HEK293 (cell line): ENCODE results near the gene IGFBP5.

Experiments
- CTCF ChIA-PET: fragments of 350-600 bp; formaldehyde crosslinking; extraction: SDS; loops from one replicate; lab custom pipeline; 2021; ENCODE audit warnings: antibody characterized with exemption; lab: Yijun Ruan, JAX
- POLR2A ChIA-PET: fragments of 300-600 bp; formaldehyde crosslinking; extraction: SDS; loops from one replicate; lab custom pipeline; 2020; ENCODE audit warnings: antibody characterized with exemption, inconsistent platforms; lab: Yijun Ruan, JAX
- H3K27ac ChIP-seq: fragments of 200-500 bp; sonication (Bioruptor generic); 2 replicates; pipeline ENCODE4 v1.5.1; 2014; ENCODE audit warnings: low read depth, low read length, control low read depth, inconsistent platforms; ENCODE audit errors: extremely low read depth
- H3K36me3 ChIP-seq, 2 experiments: fragments of 200-500 bp in 1 of 2; sonication (Bioruptor generic) in 1 of 2; 1 replicate in 1 of 2; 2 replicates in 1 of 2; pipeline ENCODE4 v1.5.1; 2014 to 2017; ENCODE audit warnings: inconsistent platforms in 2 of 2, low read length in 2 of 2; ENCODE audit not compliant: control insufficient read depth in 2 of 2, insufficient read depth in 1 of 2
- H3K4me1 ChIP-seq: fragments of 200-500 bp; sonication (Bioruptor generic); 2 replicates; pipeline ENCODE4 v1.5.1; 2014; ENCODE audit warnings: mild to moderate bottlenecking, low read length, inconsistent platforms; ENCODE audit not compliant: control insufficient read depth, insufficient read depth
- H3K4me3 ChIP-seq: 2 replicates; pipeline ENCODE4 v1.5.1; 2011; ENCODE audit warnings: low read depth, mild to moderate bottlenecking, control low read depth, low read length, moderate library complexity
- H3K9me3 ChIP-seq: fragments of 200-500 bp; sonication (Bioruptor generic); 2 replicates; pipeline ENCODE4 v1.5.1; 2014; ENCODE audit warnings: low read depth, low read length, inconsistent platforms; ENCODE audit not compliant: control insufficient read depth, insufficient read depth
- EGR2 ChIP-seq: fragments of 450-650 bp; formaldehyde crosslinking; IDR thresholded peaks from 2 replicates; pipeline ENCODE4 v1.5.1; 2016; ENCODE audit warnings: low read depth, missing biosample characterization, missing genetic modification characterization
- GLI2 ChIP-seq: fragments of 450-650 bp; formaldehyde crosslinking; IDR thresholded peaks from 2 replicates; pipeline ENCODE4; 2017; ENCODE audit warnings: missing biosample characterization, missing genetic modification characterization, low read depth, borderline replicate concordance
- GLI4 ChIP-seq: fragments of 450-650 bp; formaldehyde crosslinking; IDR thresholded peaks from 2 replicates; pipeline ENCODE4 v1.5.1; 2016; ENCODE audit warnings: missing biosample characterization, missing genetic modification characterization
- KLF16 ChIP-seq: fragments of 450-650 bp; formaldehyde crosslinking; IDR thresholded peaks from 2 replicates; pipeline ENCODE4 v1.5.1; 2017; ENCODE audit warnings: missing biosample characterization, missing genetic modification characterization
- OSR2 ChIP-seq: fragments of 450-650 bp; formaldehyde crosslinking; IDR thresholded peaks from 2 replicates; pipeline ENCODE4 v1.5.1; 2016; ENCODE audit warnings: missing biosample characterization, missing genetic modification characterization
- TCF7L2 ChIP-seq: IDR thresholded peaks from 2 replicates; pipeline ENCODE4 v1.6.1; 2011; ENCODE audit warnings: low read depth, mild to moderate bottlenecking, inconsistent platforms, low read length, moderate library complexity, borderline replicate concordance
- ZFP41 ChIP-seq: fragments of 450-650 bp; formaldehyde crosslinking; IDR thresholded peaks from 2 replicates; pipeline ENCODE4 v1.5.1; 2016; ENCODE audit warnings: missing biosample characterization, missing genetic modification characterization, borderline replicate concordance
- ZIC2 ChIP-seq: fragments of 450-650 bp; formaldehyde crosslinking; IDR thresholded peaks from 2 replicates; pipeline ENCODE4 v1.5.1; 2016; ENCODE audit warnings: missing biosample characterization, missing genetic modification characterization
- ZNF133 ChIP-seq: fragments of 450-650 bp; formaldehyde crosslinking; IDR thresholded peaks from 2 replicates; pipeline ENCODE4 v1.5.1; 2016; ENCODE audit warnings: missing biosample characterization, missing genetic modification characterization
- ZNF23 ChIP-seq: fragments of 450-650 bp; formaldehyde crosslinking; IDR thresholded peaks from 2 replicates; pipeline ENCODE4 v1.5.1; 2016; ENCODE audit warnings: missing biosample characterization, missing genetic modification characterization, borderline replicate concordance
- ZNF362 ChIP-seq: fragments of 450-650 bp; formaldehyde crosslinking; IDR thresholded peaks from 2 replicates; pipeline ENCODE4 v1.5.1; 2016; ENCODE audit warnings: missing biosample characterization, missing genetic modification characterization
- ZNF488 ChIP-seq: fragments of 450-650 bp; formaldehyde crosslinking; IDR thresholded peaks from 2 replicates; pipeline ENCODE4 v1.5.1; 2016; ENCODE audit warnings: missing biosample characterization, missing genetic modification characterization
- ZNF596 ChIP-seq: fragments of 450-650 bp; IDR thresholded peaks from 2 replicates; pipeline ENCODE4 v1.5.0; 2018; ENCODE audit warnings: missing biosample characterization, mild to moderate bottlenecking, missing genetic modification characterization, moderate library complexity
- ZNF621 ChIP-seq: fragments of 450-650 bp; formaldehyde crosslinking; IDR thresholded peaks from 2 replicates; pipeline ENCODE4 v1.5.1; 2017; ENCODE audit warnings: missing biosample characterization, missing genetic modification characterization
- ZNF701 ChIP-seq: fragments of 450-650 bp; formaldehyde crosslinking; IDR thresholded peaks from 2 replicates; pipeline ENCODE4 v1.5.1; 2016; ENCODE audit warnings: missing biosample characterization, missing genetic modification characterization
- ZNF76 ChIP-seq: fragments of 450-650 bp; formaldehyde crosslinking; IDR thresholded peaks from 2 replicates; pipeline ENCODE4; 2016; ENCODE audit warnings: low read depth, missing biosample characterization, missing genetic modification characterization, borderline replicate concordance
- ZNF768 ChIP-seq: fragments of 450-650 bp; formaldehyde crosslinking; IDR thresholded peaks from 2 replicates; pipeline ENCODE4 v1.5.1; 2018; ENCODE audit warnings: missing biosample characterization, mild to moderate bottlenecking, missing genetic modification characterization
- ZSCAN23 ChIP-seq: fragments of 450-650 bp; formaldehyde crosslinking; IDR thresholded peaks from 2 replicates; pipeline ENCODE4 v1.5.1; 2016; ENCODE audit warnings: missing biosample characterization, missing genetic modification characterization
- ZSCAN30 ChIP-seq: fragments of 450-650 bp; IDR thresholded peaks from 2 replicates; pipeline ENCODE4 v1.5.1; 2018; ENCODE audit warnings: missing biosample characterization, mild to moderate bottlenecking, missing genetic modification characterization, moderate library complexity
- TF ChIP-seq, protein P1 (sequence below): fragments of 450-650 bp; formaldehyde crosslinking; IDR thresholded peaks from 2 replicates; pipeline ENCODE4 v1.5.1; 2016; ENCODE audit warnings: missing biosample characterization, missing genetic modification characterization, borderline replicate concordance
- TF ChIP-seq, protein P2 (sequence below): fragments of 450-650 bp; formaldehyde crosslinking; IDR thresholded peaks from 2 replicates; pipeline ENCODE4 v1.5.1; 2016; ENCODE audit warnings: missing biosample characterization, missing genetic modification characterization
- TF ChIP-seq, protein P3 (sequence below): fragments of 450-650 bp; formaldehyde crosslinking; IDR thresholded peaks from 2 replicates; pipeline ENCODE4 v1.5.1; 2016; ENCODE audit warnings: missing biosample characterization, missing genetic modification characterization

Gene IGFBP5

DNA sequence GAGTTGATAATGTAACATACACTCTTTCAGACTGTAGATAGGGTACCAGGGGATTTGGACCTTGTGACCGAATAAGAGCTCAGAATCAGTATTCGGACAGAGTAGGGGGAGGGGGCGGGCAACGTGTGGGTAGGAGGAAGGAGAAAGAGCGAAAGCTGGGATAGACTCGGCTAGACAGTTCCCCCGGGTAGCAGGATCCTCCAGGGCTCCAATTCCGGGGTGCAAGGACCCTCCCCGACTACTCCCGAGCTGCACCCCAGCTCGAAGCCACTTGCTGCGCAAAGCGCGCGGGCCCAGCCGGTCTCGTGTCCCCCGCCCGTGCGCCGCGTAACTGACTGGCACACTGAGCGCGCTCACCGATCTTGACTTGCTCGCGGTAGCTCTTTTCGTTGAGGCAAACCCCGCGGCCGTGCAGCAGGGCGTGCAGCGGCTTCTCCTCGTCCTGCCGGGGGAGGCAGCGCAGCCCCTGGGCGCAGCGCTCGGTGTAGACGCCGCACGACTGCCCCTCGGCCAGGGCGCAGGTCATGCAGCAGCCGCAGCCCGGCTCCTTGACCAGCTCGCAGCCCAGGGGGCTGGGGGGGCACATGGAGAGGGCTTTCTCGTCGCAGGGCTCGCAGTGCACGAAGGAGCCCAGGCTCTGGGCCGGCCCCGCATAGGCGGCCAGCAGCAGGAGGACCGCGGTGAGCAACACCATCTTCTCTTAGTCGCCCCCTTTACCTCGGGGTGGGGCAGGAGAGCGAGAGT, 1.1 kb downstream of the IGFBP5 start (continued):
- TF ChIP-seq, protein P1, sequence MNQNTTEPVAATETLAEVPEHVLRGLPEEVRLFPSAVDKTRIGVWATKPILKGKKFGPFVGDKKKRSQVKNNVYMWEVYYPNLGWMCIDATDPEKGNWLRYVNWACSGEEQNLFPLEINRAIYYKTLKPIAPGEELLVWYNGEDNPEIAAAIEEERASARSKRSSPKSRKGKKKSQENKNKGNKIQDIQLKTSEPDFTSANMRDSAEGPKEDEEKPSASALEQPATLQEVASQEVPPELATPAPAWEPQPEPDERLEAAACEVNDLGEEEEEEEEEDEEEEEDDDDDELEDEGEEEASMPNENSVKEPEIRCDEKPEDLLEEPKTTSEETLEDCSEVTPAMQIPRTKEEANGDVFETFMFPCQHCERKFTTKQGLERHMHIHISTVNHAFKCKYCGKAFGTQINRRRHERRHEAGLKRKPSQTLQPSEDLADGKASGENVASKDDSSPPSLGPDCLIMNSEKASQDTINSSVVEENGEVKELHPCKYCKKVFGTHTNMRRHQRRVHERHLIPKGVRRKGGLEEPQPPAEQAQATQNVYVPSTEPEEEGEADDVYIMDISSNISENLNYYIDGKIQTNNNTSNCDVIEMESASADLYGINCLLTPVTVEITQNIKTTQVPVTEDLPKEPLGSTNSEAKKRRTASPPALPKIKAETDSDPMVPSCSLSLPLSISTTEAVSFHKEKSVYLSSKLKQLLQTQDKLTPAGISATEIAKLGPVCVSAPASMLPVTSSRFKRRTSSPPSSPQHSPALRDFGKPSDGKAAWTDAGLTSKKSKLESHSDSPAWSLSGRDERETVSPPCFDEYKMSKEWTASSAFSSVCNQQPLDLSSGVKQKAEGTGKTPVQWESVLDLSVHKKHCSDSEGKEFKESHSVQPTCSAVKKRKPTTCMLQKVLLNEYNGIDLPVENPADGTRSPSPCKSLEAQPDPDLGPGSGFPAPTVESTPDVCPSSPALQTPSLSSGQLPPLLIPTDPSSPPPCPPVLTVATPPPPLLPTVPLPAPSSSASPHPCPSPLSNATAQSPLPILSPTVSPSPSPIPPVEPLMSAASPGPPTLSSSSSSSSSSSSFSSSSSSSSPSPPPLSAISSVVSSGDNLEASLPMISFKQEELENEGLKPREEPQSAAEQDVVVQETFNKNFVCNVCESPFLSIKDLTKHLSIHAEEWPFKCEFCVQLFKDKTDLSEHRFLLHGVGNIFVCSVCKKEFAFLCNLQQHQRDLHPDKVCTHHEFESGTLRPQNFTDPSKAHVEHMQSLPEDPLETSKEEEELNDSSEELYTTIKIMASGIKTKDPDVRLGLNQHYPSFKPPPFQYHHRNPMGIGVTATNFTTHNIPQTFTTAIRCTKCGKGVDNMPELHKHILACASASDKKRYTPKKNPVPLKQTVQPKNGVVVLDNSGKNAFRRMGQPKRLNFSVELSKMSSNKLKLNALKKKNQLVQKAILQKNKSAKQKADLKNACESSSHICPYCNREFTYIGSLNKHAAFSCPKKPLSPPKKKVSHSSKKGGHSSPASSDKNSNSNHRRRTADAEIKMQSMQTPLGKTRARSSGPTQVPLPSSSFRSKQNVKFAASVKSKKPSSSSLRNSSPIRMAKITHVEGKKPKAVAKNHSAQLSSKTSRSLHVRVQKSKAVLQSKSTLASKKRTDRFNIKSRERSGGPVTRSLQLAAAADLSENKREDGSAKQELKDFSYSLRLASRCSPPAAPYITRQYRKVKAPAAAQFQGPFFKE (tag by site-specific recombination): no peak
- TF ChIP-seq ZNF23 (tag by site-specific recombination) (no peak), EGR2 (tag by site-specific recombination) (peak; percentile 39; the same call in 1 of the 2 replicates), ZNF621 (tag by site-specific recombination) (no peak), ZFP41 (tag by site-specific recombination) (no peak), KLF16 (no peak), TCF7L2 (no peak), ZSCAN23 (tag by site-specific recombination) (no peak), OSR2 (tag by site-specific recombination) (no peak), ZSCAN30 (no peak)

DNA sequence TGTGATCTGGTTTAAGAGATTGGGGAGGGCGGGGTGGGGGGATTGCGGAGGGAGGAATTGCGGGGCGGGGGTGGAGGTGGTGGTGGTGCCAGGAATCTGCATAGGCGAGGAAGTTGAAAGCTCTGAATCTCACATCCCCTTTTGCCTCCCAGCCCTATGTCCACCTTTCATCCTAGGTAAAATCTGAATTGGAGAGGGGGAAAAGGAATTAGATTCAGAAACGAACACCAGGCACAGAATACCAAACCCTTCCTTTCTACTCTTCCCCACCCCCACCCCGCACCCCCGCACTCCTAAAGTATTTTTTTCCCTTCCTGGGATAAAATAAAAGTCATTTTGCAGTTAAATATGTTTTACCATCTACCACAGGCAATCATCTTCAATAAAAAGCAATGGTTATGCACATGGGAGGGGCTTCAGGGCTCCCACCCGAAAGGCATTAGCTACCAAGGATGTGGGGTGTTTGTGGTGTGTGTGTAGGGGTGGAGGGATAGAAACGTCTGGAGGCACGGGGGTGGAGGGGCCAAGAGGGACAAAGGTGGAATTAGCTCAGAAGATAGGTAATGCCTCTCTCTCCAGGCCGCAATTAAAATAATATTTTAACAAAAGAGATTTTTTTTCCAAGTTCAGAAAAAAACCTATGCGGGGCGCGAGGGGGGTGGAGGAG, 1.8 kb downstream of the IGFBP5 start:
- no peaks in the 10 kb centered on the region for H3K9me3 ChIP-seq
- peak overlapping the region; percentile 94 for H3K27ac ChIP-seq
- TF ChIP-seq ZNF596 (tag by site-specific recombination) (no peak), ZNF621 (tag by site-specific recombination) (no peak), ZIC2 (no peak), ZNF701 (no peak), ZNF76 (tag by site-specific recombination) (no peak), ZNF362 (0 out of 2 replicates have a peak, but pooled peaks have one; percentile 29), GLI2 (tag by site-specific recombination) (no peak), ZNF488 (tag by site-specific recombination) (no peak), ZNF133 (no peak), GLI4 (tag by site-specific recombination) (no peak), ZNF768 (tag by site-specific recombination) (no peak)
- TF ChIP-seq, protein P2, sequence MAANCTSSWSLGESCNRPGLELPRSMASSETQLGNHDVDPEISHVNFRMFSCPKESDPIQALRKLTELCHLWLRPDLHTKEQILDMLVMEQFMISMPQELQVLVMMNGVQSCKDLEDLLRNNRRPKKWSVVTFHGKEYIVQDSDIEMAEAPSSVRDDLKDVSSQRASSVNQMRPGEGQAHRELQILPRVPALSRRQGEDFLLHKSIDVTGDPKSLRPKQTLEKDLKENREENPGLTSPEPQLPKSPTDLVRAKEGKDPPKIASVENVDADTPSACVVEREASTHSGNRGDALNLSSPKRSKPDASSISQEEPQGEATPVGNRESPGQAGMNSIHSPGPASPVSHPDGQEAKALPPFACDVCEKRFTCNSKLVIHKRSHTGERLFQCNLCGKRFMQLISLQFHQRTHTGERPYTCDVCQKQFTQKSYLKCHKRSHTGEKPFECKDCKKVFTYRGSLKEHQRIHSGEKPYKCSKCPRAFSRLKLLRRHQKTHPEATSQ: no peak
- TF ChIP-seq, protein P3, sequence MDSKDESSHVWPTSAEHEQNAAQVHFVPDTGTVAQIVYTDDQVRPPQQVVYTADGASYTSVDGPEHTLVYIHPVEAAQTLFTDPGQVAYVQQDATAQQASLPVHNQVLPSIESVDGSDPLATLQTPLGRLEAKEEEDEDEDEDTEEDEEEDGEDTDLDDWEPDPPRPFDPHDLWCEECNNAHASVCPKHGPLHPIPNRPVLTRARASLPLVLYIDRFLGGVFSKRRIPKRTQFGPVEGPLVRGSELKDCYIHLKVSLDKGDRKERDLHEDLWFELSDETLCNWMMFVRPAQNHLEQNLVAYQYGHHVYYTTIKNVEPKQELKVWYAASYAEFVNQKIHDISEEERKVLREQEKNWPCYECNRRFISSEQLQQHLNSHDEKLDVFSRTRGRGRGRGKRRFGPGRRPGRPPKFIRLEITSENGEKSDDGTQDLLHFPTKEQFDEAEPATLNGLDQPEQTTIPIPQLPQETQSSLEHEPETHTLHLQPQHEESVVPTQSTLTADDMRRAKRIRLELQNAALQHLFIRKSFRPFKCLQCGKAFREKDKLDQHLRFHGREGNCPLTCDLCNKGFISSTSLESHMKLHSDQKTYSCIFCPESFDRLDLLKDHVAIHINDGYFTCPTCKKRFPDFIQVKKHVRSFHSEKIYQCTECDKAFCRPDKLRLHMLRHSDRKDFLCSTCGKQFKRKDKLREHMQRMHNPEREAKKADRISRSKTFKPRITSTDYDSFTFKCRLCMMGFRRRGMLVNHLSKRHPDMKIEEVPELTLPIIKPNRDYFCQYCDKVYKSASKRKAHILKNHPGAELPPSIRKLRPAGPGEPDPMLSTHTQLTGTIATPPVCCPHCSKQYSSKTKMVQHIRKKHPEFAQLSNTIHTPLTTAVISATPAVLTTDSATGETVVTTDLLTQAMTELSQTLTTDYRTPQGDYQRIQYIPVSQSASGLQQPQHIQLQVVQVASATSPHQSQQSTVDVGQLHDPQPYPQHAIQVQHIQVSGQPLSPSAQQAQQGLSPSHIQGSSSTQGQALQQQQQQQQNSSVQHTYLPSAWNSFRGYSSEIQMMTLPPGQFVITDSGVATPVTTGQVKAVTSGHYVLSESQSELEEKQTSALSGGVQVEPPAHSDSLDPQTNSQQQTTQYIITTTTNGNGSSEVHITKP (tag by site-specific recombination): 0 out of 2 replicates have a peak, but pooled peaks have one; percentile 23
- TF ChIP-seq, all 188 proteins: peak for 2
- Histone ChIP-seq H3K36me3 (peaks cover 0 to 6% of the 10 kb centered on the region in 2 experiments; a peak in 1 of 3 replicates), H3K4me3 (peak overlapping the region; percentile 6), H3K4me1 (peaks cover 42% of the 10 kb centered on the region)
- CTCF ChIA-PET: interaction anchor here (0.6 to 2.3 kb wide), 7 partner anchors 11 to 817 kb away, joined by 3 to 10 read pairs (median 3); no protein-coding TSS in a partner anchor
- POLR2A ChIA-PET: interaction anchor here (0.8 to 1.5 kb wide), 5 partner anchors 7 to 1020 kb away, joined by 3 to 5 read pairs (median 3); partner anchors contain the start of gene RPL37A
